SKM-1 treated with dmso at 0.1 percent for 144 hours (cell line): ENCODE measurements around the gene UBTD1.
A peak's percentile ranks its signal among the peaks of the same experiment; 100 is the strongest.
"Not testable (repeated sequence)": the region's sequence is repeated elsewhere in the genome, so short reads cannot be mapped to it uniquely, and the experiment has no call there.

Experiments used
- DNase-seq: peaks from one replicate; lab custom pipeline; 2025; ENCODE audit not compliant: unreplicated experiment; lab: John Stamatoyannopoulos, UW

The UBTD1 gene

DNA sequence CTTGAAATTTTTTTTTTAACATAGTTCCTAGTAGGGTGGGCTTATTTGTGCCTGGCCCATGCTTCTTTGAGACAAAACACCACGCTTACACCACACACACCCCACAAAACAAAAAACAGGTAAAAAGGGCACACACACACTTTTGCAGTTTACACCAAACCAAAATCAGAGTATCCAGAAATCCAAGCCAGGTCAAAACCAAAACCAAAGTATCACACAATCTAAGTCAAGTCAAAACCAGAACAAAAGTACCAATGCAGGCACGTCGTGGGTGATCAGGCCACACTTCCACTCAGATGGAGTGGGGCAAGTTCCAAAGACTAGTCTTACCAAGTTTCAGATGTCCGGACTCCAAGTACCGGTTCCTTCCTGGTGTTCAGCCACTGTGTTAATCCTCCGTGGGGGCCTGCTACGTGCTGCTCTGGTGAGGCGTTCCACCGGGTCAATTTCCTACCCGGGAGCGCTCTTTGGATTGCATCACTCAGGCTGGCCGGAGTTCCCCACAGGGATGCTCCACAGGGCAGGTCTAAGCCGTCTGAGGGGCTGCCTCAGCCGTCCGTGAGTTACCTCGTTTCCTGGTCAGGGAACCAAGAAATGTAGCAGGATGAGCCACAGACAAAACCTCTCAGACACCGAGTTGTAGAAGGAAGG, 62.1 kb downstream of the UBTD1 start:
- not testable (repeated sequence) for DNase-seq

DNA sequence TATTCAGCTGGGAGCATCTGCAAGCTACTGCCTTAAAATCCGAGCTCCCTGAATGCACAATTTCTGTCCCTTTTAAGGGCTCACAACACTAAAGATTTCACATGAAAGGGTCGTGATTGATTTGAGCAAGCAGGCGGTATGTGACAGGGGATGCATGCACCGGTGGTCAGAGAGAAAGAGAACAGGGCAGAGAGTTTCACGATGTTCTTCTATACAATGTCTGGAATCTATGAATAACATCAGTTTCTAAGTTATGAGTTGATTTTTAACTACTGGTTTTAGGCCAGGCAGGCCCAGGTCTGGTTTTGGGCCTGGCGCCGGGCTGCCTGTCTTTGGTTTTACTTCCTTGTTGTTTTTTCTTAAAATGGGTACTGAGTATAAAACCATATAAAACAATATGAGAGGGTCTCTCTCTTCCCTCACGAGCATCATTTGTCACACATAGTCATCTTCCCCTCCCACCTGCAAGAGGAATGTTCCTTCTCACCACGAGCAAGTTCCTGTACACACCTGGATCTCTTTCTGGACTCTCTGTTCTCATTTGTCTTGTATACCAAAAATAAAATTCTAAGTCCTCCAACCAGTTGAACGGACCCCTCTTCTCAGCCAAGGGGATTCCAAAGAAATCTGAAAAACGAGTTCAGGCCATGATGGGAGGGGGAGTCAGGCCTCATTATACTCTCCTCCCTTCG, 62.8 kb downstream of the UBTD1 start:
- DNase-seq, result not testable (repeated sequence)

DNA sequence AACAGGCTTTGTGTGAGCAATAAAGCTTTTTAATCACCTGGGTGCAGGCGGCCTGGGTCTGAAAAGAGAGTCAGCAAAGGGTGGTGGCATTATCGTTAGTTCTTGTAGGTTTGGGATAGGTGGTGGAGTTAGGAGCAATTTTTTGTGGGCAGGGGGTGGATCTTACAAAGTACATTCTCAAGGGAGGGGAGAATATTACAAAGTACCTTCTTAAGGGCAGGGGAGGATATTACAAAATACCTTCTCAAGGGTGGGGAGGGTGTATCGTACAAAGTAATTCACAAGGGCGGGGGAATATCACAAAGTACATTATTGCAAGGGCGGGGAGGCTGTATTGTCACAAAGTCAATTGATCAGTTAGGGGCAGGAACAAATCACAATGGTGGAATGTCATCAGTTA, 63.6 kb downstream of the UBTD1 start:
- DNase-seq, result not testable (repeated sequence)

DNA sequence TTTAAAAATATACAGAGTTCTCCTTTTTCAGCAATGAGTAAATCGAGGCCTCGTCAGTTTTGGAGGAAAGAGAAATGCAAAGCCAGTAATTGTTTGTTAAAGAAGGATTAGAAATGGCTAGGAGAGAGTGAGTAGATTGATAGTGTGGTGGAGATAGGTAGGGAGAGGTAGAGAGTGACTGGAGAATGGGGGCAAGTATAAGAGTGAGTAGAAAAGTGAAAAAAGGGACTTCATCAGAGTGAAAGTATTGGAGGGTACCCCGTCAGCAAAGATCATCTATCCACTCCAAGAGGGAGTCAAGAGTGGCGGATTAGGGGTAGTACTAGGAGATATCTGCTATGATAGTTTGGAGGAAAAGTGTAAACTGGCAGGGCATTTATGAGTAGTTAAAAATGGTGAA, 64.6 kb downstream of the UBTD1 start:
- DNase-seq, result no peak

DNA sequence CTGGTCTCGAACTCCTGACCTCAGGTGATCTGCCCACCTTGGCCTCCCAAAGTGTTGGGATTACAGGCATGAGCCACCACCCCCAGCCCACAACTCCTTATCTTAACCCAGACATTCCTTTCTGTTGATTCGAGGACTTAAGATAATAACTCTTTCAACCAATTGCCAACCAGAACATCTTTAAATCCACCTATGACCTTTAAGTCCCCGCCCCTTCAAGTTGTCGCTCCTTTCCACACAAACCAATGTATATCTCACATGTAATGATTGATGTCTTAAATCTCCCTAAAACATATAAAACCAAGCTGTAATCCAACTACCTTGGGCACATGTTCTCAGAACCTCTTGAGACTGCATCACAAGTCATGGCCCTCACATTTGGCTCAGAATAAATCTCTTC, 66.1 kb downstream of the UBTD1 start:
- DNase-seq, result no peak

DNA sequence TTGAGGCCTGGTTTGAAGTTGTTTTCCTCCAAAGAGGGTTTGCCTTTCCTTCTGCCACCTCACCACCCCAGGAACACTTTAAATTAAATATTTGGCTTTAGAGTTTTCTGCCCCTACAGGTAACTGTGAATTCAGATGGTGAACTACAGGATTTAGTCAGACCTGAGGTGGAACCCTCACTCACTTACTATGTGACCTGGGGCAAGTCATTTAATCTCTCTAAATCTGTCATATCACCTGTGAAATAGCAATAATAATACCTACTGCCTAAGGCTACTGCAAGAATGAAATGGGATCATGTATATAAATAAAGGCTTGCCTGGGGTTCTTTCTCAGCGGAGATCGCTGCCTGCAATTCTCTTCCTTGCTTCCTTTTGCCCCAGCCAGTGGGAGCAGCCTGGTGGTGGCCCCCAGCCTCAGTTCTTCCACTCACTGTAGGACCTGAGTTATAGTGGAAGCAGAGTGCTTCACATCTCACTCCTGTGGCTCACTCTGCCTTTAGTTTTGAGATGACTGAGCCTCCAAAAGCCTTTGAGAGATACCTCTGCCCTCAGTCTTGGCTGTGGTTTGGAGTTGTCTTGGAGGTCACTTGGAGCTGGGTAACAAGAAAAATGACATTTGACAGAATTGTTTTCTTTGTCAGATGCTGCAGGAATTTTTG, 67.7 kb downstream of the UBTD1 start:
- DNase-seq, result no peak

DNA sequence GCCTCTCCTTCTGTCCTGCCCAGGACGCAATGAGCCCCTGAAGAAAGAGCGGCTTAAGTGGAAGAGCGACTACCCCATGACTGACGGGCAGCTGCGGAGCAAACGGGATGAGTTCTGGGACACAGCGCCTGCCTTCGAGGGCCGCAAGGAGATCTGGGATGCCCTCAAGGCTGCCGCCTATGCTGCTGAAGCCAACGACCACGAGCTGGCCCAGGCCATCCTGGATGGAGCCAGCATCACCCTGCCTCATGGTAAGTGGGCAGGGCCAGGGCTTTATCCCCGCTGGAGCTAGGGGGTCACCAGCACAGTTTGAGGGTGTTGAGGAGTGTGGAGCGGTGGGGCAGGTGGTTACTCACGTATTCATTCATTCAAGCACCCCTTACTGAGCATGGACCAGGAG, 69.2 kb downstream of the UBTD1 start:
- DNase-seq, result no peak

DNA sequence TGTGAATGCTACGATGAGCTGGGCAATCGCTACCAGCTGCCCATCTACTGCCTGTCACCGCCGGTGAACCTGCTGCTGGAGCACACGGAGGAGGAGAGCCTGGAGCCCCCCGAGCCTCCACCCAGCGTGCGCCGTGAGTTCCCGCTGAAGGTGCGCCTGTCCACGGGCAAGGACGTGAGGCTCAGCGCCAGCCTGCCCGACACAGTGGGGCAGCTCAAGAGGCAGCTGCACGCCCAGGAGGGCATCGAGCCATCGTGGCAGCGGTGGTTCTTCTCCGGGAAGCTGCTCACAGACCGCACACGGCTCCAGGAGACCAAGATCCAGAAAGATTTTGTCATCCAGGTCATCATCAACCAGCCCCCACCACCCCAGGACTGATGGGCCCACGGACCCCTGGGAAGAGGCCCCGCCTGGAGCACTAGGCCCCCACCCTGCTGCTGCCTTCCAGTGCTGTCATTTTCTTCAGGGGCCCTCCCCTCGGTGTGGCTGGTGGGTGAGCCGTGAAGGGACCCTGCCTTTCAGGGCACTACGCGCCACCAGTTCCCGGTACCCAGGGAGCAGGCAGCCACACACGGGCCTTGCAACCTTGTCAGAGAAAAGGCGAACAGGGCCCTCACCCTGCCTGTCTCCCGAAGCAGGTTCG, 71.5 kb downstream of the UBTD1 start:
- DNase-seq, result no peak

DNA sequence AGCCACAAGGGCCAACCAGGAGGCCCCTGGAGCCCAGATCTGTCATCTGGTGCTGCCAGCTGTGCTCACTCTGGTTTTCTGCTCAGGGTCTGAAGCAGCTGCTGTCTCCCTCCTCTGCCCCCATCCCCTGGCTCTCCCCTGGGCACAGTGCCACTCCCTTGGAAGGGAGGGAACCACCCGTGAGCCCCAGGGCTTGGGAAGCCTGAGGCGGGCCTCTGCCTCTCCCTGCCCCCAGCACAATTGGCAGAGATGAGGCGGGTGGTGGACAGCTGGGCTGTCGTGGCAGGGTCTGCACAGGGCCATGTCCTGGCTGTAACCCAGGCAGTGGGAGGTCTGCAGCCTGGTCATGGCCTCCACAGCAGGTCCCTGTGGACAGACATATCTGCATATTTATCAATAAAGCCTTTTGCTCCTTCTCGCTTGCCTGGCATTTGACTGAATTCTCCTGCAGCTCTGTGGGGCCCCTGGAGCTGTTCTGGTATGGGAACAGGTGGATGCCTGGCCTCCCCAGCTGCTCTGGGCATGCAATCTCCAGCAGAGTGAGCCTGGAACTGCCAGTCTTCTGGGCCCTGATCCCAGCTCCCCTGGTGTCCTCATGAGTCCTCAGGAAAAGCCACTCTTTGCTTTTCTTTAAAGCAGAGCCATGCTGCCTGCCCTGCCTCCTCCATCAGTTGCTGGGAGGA, 72.2 kb downstream of the UBTD1 start:
- DNase-seq, result no peak

DNA sequence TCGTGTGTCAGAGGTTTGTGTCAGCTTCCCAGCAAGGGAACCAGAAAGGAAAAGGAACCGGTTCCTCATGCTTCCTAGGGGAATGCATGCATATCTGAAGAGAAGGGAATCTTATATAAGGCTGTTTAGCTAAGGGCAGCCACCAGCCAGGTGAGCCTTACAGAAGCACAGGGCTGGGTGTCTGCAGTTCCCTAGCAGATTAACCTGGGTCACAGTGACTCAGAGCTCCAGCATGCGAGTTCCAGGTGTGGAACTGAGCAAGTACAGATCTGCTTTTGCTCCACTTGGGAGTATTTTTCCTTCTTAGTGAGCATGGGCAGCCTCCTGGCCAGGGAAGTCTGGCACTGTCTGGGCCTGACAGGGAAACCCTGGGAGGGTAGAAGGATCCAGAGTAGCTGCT, 72.9 kb downstream of the UBTD1 start:
- no peak for DNase-seq

DNA sequence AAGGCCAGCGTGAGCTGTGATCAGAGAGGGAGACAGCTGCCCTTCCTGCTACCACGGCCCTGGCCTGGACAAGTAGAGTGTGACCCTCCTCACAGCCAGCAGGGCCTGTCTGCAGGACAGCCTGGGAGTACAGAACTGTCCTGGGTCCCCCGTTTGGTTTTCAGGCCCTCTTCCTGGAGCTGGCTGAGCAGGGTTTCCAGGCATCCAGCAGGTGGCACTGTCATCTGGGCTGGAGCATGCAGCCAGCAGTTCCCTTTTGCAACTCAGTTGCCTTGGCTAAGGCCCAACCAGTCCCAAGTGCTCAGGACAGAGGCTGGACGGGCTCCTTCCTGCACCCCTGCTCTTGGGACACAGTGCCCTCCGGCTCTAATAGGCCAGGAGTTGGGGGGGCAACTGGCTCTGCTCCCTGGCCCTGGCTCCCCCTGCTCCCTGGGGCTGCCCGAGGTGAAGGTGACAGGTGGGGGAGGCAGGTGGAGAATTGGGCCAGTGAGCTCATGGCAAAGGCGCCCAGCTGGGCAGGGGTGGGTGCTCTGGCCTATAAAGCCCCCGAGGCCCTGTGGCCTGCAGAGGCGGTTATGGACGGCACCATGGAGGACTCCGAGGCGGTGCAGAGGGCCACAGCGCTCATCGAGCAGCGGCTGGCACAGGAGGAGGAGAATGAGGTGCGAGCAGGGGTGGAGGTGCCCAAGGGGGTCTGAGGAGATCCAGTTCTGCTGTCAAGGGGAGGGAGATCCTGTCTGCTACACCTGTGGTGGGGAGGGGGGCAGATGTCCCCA, 73.7 kb downstream of the UBTD1 start, which contains the start of gene ANKRD2:
Gene ANKRD2 (plus strand): TSS at position 566 of the 776 bp plus-strand sequence. CDS start 10 bp downstream, at position 576.
- peak; percentile 77 for DNase-seq

DNA sequence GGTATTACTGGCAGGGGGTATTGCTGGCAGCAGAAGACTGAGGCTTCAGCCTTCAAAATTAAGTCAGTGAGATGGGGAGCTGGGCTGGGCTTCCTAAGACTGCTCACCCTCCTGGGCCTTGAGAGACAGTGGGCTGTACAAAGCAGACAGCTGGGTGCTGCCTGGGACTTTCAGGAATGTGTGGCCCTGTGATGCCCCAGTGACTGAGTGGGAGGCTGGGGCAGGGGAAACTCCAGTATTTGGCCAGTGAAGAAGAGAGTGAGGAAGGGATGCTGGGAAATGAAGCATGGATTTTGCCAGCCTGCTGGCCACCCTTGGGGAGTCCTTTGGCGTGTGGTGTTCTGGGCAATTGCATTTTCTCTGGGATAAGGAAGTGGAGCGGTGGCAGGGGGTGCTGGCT, 74.3 kb downstream of the UBTD1 start:
- DNase-seq, result no peak

DNA sequence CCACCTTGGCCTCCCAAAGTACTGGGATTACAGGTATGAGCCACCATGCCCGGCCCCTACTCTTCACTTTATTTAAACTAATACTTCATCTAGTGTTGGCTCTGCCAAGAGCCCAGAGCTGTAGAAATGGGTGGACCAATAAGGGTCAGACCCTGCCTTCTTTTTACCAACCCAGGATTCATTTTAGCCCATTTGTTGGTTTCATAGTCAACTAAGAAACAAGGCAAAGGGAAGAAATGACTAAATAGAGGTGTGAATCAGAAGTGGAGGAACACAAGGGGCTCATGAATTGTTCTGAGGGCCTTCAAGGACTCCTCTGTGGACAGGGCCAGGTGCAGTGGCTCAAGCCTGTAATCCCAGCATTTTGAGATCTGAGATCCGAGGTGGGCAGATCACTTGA, 74.9 kb downstream of the UBTD1 start:
- DNase-seq, result no peak

DNA sequence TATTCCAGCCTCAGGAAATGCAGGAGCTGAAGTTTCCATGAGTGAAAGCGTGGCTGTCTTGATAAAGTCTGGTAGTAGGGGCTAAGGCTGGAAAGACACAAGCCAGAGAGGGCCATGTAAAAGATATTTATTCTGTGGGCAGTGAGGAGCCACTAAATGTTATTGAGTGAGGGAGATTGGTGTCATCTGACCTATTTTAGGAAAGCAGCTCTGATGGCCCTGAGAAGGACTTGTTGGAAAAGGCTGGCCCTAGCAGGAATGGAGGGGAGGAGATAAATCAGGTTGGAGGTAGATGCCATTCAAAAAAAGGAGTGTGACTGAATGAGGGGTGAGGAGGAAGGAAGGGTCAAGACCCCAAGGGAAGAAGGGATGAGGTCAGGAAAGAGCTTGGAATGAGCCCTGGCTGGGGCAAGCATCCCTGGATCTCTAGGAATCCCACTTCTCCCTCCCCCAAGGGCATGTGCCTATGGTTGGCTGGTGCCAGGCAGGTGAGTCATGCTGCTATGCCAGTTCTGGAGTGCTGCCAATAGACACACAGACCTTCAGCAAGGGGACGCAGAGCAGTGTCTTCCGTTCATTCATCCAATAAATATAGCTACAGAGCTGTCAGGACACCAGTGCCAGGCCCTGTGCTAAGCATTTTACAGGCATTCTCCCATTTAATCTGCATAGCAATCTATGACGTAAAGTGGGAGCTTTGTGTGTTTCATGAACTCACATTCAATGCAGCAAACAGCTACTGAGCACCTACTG, 75.8 kb downstream of the UBTD1 start:
- DNase-seq, result no peak

DNA sequence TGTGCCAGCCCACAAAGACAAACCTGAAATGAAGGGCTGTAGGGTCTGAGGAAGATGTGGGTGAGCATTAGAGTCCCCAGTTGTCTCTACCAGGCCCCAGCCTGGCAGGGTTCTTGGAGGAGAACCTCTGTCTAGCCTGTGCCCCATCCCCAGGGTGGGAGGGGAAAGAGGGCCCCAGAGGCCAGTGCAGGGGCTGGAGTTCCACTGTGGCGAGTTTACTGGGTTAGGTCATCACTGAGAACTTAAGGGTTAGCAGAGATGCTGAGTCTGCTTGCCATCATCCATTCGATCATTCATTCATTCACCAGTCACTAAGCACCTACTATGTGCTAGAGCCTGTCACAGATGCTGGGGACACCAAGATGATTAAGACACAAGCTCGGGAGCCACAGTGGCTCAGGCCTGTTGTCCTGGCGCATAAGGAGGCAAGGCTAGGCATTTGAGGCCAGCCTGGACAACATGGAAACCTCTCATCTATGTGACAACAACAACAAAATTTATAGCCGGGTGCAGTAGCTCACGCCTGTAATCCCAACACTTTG, 76.5 kb downstream of the UBTD1 start:
- DNase-seq, result no peak

DNA sequence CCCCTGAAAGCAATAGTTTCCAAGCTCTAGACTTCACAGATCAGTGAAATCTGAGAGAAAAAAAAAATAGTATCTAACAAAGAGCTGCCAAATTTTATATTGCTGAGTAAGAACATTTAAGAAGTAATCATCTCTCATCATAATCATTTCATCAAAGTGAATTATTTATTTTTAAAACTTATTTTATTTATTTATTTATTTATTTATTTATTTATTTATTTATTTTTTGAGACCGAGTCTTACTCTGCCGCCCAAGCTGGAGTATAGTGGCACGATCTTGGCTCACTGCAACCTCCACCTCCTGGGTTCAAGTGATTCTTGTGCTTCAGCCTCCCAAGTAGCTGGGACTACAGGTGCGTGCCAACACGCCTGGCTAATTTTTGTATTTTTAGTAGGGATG, 77.8 kb downstream of the UBTD1 start:
- DNase-seq, result not testable (repeated sequence)

DNA sequence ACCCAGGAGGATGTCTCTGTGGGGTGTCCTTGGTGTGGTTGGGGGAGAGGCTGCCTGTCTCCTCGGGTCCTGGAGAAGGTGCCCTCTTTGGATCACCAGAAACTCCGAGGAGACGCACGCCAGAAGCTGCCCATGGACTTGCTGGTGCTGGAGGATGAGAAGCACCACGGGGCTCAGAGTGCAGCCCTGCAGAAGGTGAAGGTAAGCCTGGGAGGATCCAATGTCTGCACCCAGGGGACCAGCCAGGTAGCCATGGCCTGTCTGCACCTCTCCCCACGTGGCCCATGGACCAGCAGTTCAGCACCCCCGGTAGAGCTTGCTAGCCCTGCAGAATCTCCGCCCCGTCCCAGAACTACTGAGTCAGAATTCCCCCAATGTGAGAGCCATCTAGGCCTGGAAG, 79.0 kb downstream of the UBTD1 start:
- DNase-seq, result no peak

DNA sequence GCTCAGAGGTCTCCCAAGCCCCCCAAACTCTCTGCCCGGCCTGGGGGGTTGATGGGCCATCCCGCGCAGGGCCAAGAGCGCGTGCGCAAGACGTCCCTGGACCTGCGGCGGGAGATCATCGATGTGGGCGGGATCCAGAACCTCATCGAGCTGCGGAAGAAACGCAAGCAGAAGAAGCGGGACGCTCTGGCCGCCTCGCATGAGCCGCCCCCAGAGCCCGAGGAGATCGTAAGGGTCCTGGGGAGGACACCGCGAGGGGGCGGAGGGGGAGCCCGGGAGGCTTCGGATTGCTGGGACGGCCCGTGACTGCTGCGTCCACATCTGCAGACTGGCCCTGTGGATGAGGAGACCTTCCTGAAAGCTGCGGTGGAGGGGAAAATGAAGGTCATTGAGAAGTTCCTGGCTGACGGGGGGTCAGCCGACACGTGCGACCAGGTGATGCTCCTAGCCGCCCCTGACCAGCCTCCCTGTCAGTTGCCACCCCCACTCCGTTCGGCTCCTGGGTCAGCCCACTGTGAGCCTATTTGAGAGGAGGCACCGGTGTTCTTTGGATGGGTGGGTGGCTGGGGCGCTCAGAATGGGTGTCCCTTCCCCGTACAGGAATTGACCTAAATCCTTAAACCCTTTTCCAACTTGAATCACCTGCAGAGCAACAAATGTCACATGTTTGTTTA, 79.6 kb downstream of the UBTD1 start:
- DNase-seq, result no peak
